HCT116 (cell line): ENCODE results near the gene PLA2R1. TPM values are rescaled to one million over a fixed set of nuclear protein-coding genes. Genes with fewer than 3 reads are reported as not detected.
A peak's percentile ranks its signal among the peaks of the same experiment; 100 is the strongest.

Experiments used
- ATAC-seq: fragments of 200-7000 bp; cut with Tn5 transposase; 2 replicates; pipeline ENCODE4 v1.9.1; 2020; ENCODE audit warnings: mild to moderate bottlenecking, moderate library complexity
- BruUV-seq: library from RNA; stranded (reverse); fragments of 400-500 nt; replicated peaks from 2 replicates; lab custom pipeline; 2021; lab: Mats Ljungman, UMichigan
- CTCF ChIA-PET: fragments of 300-600 bp; sonication (Branson Sonifier 250); formaldehyde crosslinking; loops from one replicate; lab custom pipeline; 2021; ENCODE audit warnings: antibody characterized with exemption; lab: Charles Lee
- POLR2A ChIA-PET: fragments of 300-600, 350-600 bp; sonication (Branson Sonifier 250); formaldehyde crosslinking; loops from one replicate; lab custom pipeline; 2021; ENCODE audit warnings: antibody characterized with exemption; lab: Charles Lee
- RAD21 ChIA-PET, 2 experiments: fragments of 300-600 bp; sonication (Branson Sonifier 250); formaldehyde crosslinking; loops; one replicate each; lab custom pipeline; 2023; ENCODE audit warnings: low total read pairs in 2 of 2; ENCODE audit not compliant: uncharacterized antibody in 2 of 2, unreplicated experiment in 2 of 2, low non-redundant PET in 1 of 2; lab: Charles Lee
- DNase-seq: peaks from one replicate; pipeline ENCODE4 v3.0.0-alpha.2; 2010; ENCODE audit warnings: low read depth, low spot score
- H2AFZ ChIP-seq: fragments of 200-600 bp; shearing (Covaris generic), sonication (generic); 2 replicates; pipeline ENCODE4 v1.6.1; 2017; ENCODE audit warnings: low read depth, mixed run types, mixed read lengths, antibody characterized with exemption, low read length; ENCODE audit not compliant: poor library complexity, severe bottlenecking
- H3K27ac ChIP-seq: 2 replicates; pipeline ENCODE4 v1.5.1; 2012; ENCODE audit warnings: low read depth, low read length
- H3K27me3 ChIP-seq: fragments of 200-600 bp; sonication (generic); 2 replicates; pipeline ENCODE4 v1.6.1; 2016; ENCODE audit warnings: mixed run types, low read length, mixed read lengths; ENCODE audit not compliant: insufficient read depth
- H3K36me3 ChIP-seq, 2 experiments: fragments of 200-500 bp in 1 of 2; fragments of 200-600 bp in 1 of 2; sonication (Bioruptor generic) in 1 of 2; sonication (generic) in 1 of 2; 2 replicates each; pipeline versions ENCODE4 v1.5.1 to v1.6.1; 2014 to 2016; ENCODE audit warnings: low read length in 2 of 2, inconsistent platforms in 1 of 2, mixed read lengths in 1 of 2, mixed run types in 1 of 2; ENCODE audit not compliant: insufficient read depth in 2 of 2, control insufficient read depth in 1 of 2
- H3K4me1 ChIP-seq, 2 experiments: fragments of 200-600 bp in 1 of 2; sonication (generic) in 1 of 2; 2 replicates each; pipeline versions ENCODE4 v1.5.1 to v1.6.1; 2012 to 2017; ENCODE audit warnings: low read length in 2 of 2, inconsistent platforms in 1 of 2, mild to moderate bottlenecking in 1 of 2, mixed read lengths in 1 of 2, mixed run types in 1 of 2, moderate library complexity in 1 of 2; ENCODE audit not compliant: insufficient read depth in 2 of 2, control insufficient read depth in 1 of 2
- H3K4me2 ChIP-seq: fragments of 200-600 bp; sonication (generic); 2 replicates; pipeline ENCODE4 v1.6.1; 2017; ENCODE audit warnings: mixed run types, low read length, mixed read lengths
- H3K4me3 ChIP-seq, 2 experiments: fragments of 200-600 bp in 1 of 2; sonication (generic) in 1 of 2; replicated peaks in 1 of 2; 2 replicates each; pipeline ENCODE4 v1.5.1; 2011 to 2016; ENCODE audit warnings: low read length in 2 of 2, control low read depth in 1 of 2, low read depth in 1 of 2, mild to moderate bottlenecking in 1 of 2, mixed read lengths in 1 of 2, mixed run types in 1 of 2
- H3K79me2 ChIP-seq: fragments of 200-600 bp; sonication (generic); 2 replicates; pipeline ENCODE4 v1.6.1; 2017; ENCODE audit warnings: mild to moderate bottlenecking, mixed run types, low read length, moderate library complexity, mixed read lengths; ENCODE audit not compliant: insufficient read depth
- H3K9ac ChIP-seq: fragments of 200-600 bp; sonication (generic); 2 replicates; pipeline ENCODE4 v1.6.1; 2016; ENCODE audit warnings: low read length, mixed read lengths
- H3K9me2 ChIP-seq: fragments of 200-600 bp; sonication (generic), shearing (Covaris generic); 2 replicates; pipeline ENCODE4 v1.6.1; 2017; ENCODE audit warnings: mixed run types, mild to moderate bottlenecking, moderate library complexity; ENCODE audit not compliant: insufficient read depth
- H3K9me3 ChIP-seq, 2 experiments: fragments of 200-500 bp in 1 of 2; fragments of 200-600 bp in 1 of 2; sonication (Bioruptor generic) in 1 of 2; sonication (generic) in 1 of 2; 2 replicates each; pipeline ENCODE4 v1.6.1; 2014 to 2017; ENCODE audit warnings: low read length in 2 of 2, mixed read lengths in 2 of 2, inconsistent platforms in 1 of 2, low read depth in 1 of 2, mild to moderate bottlenecking in 1 of 2, mixed run types in 1 of 2, moderate library complexity in 1 of 2; ENCODE audit not compliant: control insufficient read depth in 1 of 2, insufficient read depth in 1 of 2
- H4K20me1 ChIP-seq: fragments of 200-600 bp; sonication (generic), shearing (Covaris generic); 2 replicates; pipeline ENCODE4 v1.6.1; 2017; ENCODE audit warnings: mixed run types, mild to moderate bottlenecking, moderate library complexity; ENCODE audit not compliant: insufficient read depth
- CBX3 ChIP-seq: IDR thresholded peaks from 2 replicates; pipeline ENCODE4 v1.6.1; 2012; ENCODE audit warnings: low read depth
- CTCF ChIP-seq, 3 experiments: fragments of 200-600 bp in 1 of 3; sonication (generic) in 1 of 3; IDR thresholded peaks in 2 of 3; conservative IDR thresholded peaks in 1 of 3; 2 replicates each; pipeline ENCODE4 v1.5.1; 2012 to 2017; ENCODE audit warnings: low read depth in 2 of 3, low read length in 2 of 3, antibody characterized with exemption in 1 of 3, borderline replicate concordance in 1 of 3, control low read depth in 1 of 3, mild to moderate bottlenecking in 1 of 3, mixed read lengths in 1 of 3, mixed run types in 1 of 3, moderate library complexity in 1 of 3; ENCODE audit not compliant: insufficient read depth in 1 of 3
- EGR1 ChIP-seq: IDR thresholded peaks from 2 replicates; pipeline ENCODE4 v1.6.1; 2012; ENCODE audit warnings: low read depth
- EZH2 ChIP-seq: fragments of 200-600 bp; sonication (generic); IDR thresholded peaks from 2 replicates; pipeline ENCODE4 v1.6.1; 2017; ENCODE audit warnings: antibody characterized with exemption, mixed run types
- FOSL1 ChIP-seq: IDR thresholded peaks from 2 replicates; pipeline ENCODE4 v1.6.1; 2012; ENCODE audit warnings: low read depth
- JUND ChIP-seq: IDR thresholded peaks from 2 replicates; pipeline ENCODE4 v1.6.1; 2012
- MAX ChIP-seq: IDR thresholded peaks from 2 replicates; pipeline ENCODE4 v1.6.1; 2012
- POLR2A ChIP-seq: IDR thresholded peaks from 2 replicates; pipeline ENCODE4 v1.7.0; 2011; ENCODE audit warnings: borderline replicate concordance; ENCODE audit not compliant: insufficient read depth, insufficient read length; ENCODE audit errors: extremely low read depth
- POLR2AphosphoS5 ChIP-seq: IDR thresholded peaks from 2 replicates; pipeline ENCODE4 v1.6.1; 2011; ENCODE audit warnings: mild to moderate bottlenecking, low read depth, low read length, moderate library complexity
- REST ChIP-seq: IDR thresholded peaks from 2 replicates; pipeline ENCODE4 v1.6.1; 2012; ENCODE audit warnings: low read depth
- SIN3A ChIP-seq: IDR thresholded peaks from 2 replicates; pipeline ENCODE4 v1.6.1; 2012; ENCODE audit warnings: low read depth
- SP1 ChIP-seq: IDR thresholded peaks from 2 replicates; pipeline ENCODE4 v1.6.1; 2012; ENCODE audit warnings: low read depth
- SRF ChIP-seq: IDR thresholded peaks from 2 replicates; pipeline ENCODE4 v1.6.1; 2012; ENCODE audit warnings: low read depth
- YY1 ChIP-seq: IDR thresholded peaks from 2 replicates; pipeline ENCODE4 v1.6.1; 2011; ENCODE audit warnings: low read length, low read depth, moderate library complexity, mild to moderate bottlenecking; ENCODE audit not compliant: insufficient replicate concordance; ENCODE audit errors: extremely low read depth
- ZBTB33 ChIP-seq: IDR thresholded peaks from 2 replicates; pipeline ENCODE4 v1.6.1; 2011; ENCODE audit warnings: mild to moderate bottlenecking, low read length, moderate library complexity; ENCODE audit not compliant: insufficient replicate concordance; ENCODE audit errors: extremely low read depth
- ZFX ChIP-seq: fragments of 450-650 bp; IDR thresholded peaks from 2 replicates; pipeline ENCODE4 v1.6.1; 2017
- ZNF274 ChIP-seq: fragments of 200-500 bp; sonication (Bioruptor generic); IDR thresholded peaks from 2 replicates; pipeline ENCODE4 v1.6.1; 2014; ENCODE audit warnings: mild to moderate bottlenecking, low read depth, low read length, inconsistent platforms
- intact Hi-C: fragments of 100-400 bp; cut with micrococcal nuclease; formaldehyde crosslinking; loops from 2 replicates; pipeline ENCODE4 v1.10.0; 2022
- total RNA-seq: library from RNA; stranded (reverse); gene quantifications from one replicate; pipeline ENCODE4 v1.2.1, GENCODE V29; 2021; ENCODE audit not compliant: unreplicated experiment

Gene PLA2R1
- total RNA-seq, 1 experiment from 2014 or later = 0.34 TPM

GRCh38 chr2:159891917-159892730 lies 170.3 kb downstream of the PLA2R1 start:
- no peaks in the 10 kb centered on the region for H3K9me3 ChIP-seq
- H3K9me2 ChIP-seq = no peaks in the 10 kb centered on the region
- CTCF ChIA-PET = interaction anchor here (1.0 kb wide), 1 partner anchor 75 kb away, joined by 4 read pairs; no protein-coding TSS in a partner anchor
- no peaks in the 10 kb centered on the region for H3K79me2 ChIP-seq
- H3K4me2 ChIP-seq = peak overlapping the region; percentile 56
- H3K27me3 ChIP-seq = no peaks in the 10 kb centered on the region
- peaks cover 0 to 13% of the 10 kb centered on the region in 2 experiments; a peak in 2 of 4 replicates for H3K4me1 ChIP-seq
- peak overlapping the region; percentile 67 for H2AFZ ChIP-seq
- no peak overlapping the region for H3K4me3 ChIP-seq
- intact Hi-C loops = no loop called here
- no peak overlapping the region for H3K9ac ChIP-seq
- no TSS peak for BruUV-seq
- H4K20me1 ChIP-seq = no peaks in the 10 kb centered on the region
- TF ChIP-seq POLR2A (no peak), SP1 (peak; percentile 24; the same call in 1 of the 2 replicates), EGR1 (no peak), JUND (peak; percentile 53), REST (no peak), CTCF (IDR thresholded peaks at IDR 0.05 in 2 of 3, conservative IDR thresholded peaks at IDR 0.05 in 1 of 3; ENCODE audit: borderline replicate concordance in 1 of 3, insufficient read depth in 1 of 3, low read depth in 2 of 3, low read length in 2 of 3) (no peak), EZH2 (no peak), CBX3 (peak; percentile 71; the same call in 1 of the 2 replicates), SRF (no peak), ZNF274 (no peak), YY1 (no peak), POLR2AphosphoS5 (no peak), FOSL1 (peak; percentile 72), MAX (peak; percentile 17; the same call in 1 of the 2 replicates), ZBTB33 (no peak), ZFX (no peak), SIN3A (no peak)
- DNase-seq (peak; percentile 44), ATAC-seq (peak; percentile 89)
- H3K36me3 ChIP-seq = no peaks in the 10 kb centered on the region
- H3K27ac ChIP-seq = no peak overlapping the region
- RAD21 ChIA-PET = no interaction called here
- POLR2A ChIA-PET = no interaction called here
